OCI-LY1 (cell line): ENCODE data around the gene TUBA3E.
"Not testable (repeated sequence)": the region's sequence is repeated elsewhere in the genome, so short reads cannot be mapped to it uniquely, and the experiment has no call there.

Source experiments
- H2AFZ ChIP-seq: fragments of 200-600 bp; sonication (generic), shearing (Covaris generic); 2 replicates; pipeline ENCODE4 v1.6.0; 2014; ENCODE audit warnings: antibody characterized with exemption, mild to moderate bottlenecking, low read length
- H3F3A ChIP-seq: fragments of 200-600 bp; sonication (generic), shearing (Covaris generic); 2 replicates; pipeline ENCODE4 v1.6.0; 2014; ENCODE audit warnings: mild to moderate bottlenecking, antibody characterized with exemption, low read length, moderate library complexity; ENCODE audit not compliant: insufficient read depth
- H3K27ac ChIP-seq: fragments of 200-600 bp; sonication (generic); 2 replicates; pipeline ENCODE4 v1.5.1; 2014; ENCODE audit warnings: low read length, mixed run types, mild to moderate bottlenecking, low read depth; ENCODE audit not compliant: poor library complexity, severe bottlenecking
- H3K27me3 ChIP-seq: fragments of 200-600 bp; sonication (generic); 2 replicates; pipeline ENCODE4 v1.6.0; 2014; ENCODE audit warnings: antibody characterized with exemption, mild to moderate bottlenecking, low read length, moderate library complexity; ENCODE audit not compliant: insufficient read depth
- H3K36me3 ChIP-seq: fragments of 200-600 bp; sonication (generic); 2 replicates; pipeline ENCODE4 v1.6.1; 2014; ENCODE audit warnings: mild to moderate bottlenecking, antibody characterized with exemption, low read length, moderate library complexity, mixed read lengths; ENCODE audit not compliant: insufficient read depth
- H3K4me1 ChIP-seq: fragments of 200-600 bp; sonication (generic); 2 replicates; pipeline ENCODE4 v1.5.1; 2014; ENCODE audit warnings: mild to moderate bottlenecking, low read length, moderate library complexity; ENCODE audit not compliant: insufficient read depth, severe bottlenecking
- H3K4me2 ChIP-seq: fragments of 200-600 bp; sonication (generic), shearing (Covaris generic); 2 replicates; pipeline ENCODE4 v1.6.1; 2014; ENCODE audit warnings: low read length
- H3K4me3 ChIP-seq: fragments of 200-600 bp; sonication (generic); 2 replicates; pipeline ENCODE4 v1.5.1; 2014; ENCODE audit warnings: low read length, low read depth, mild to moderate bottlenecking, mixed read lengths; ENCODE audit not compliant: poor library complexity, severe bottlenecking
- H3K79me2 ChIP-seq: fragments of 200-600 bp; shearing (Covaris generic); 2 replicates; pipeline ENCODE4 v1.6.1; 2016; ENCODE audit warnings: mixed run types, low read length, mixed read lengths; ENCODE audit not compliant: insufficient read depth
- H3K9ac ChIP-seq: fragments of 200-600 bp; sonication (generic), shearing (Covaris generic); 2 replicates; pipeline ENCODE4 v1.6.1; 2014; ENCODE audit warnings: mild to moderate bottlenecking, low read length, mixed read lengths
- H3K9me2 ChIP-seq: fragments of 200-600 bp; sonication (generic), shearing (Covaris generic); 2 replicates; pipeline ENCODE4 v1.6.1; 2014; ENCODE audit warnings: low read depth, mild to moderate bottlenecking, low read length, mixed read lengths
- H3K9me3 ChIP-seq: fragments of 200-600 bp; shearing (Covaris generic); 2 replicates; pipeline ENCODE4 v1.6.1; 2014; ENCODE audit warnings: low read length, mixed read lengths
- H4K20me1 ChIP-seq: fragments of 200-600 bp; sonication (generic), shearing (Covaris generic); 2 replicates; pipeline ENCODE4 v1.6.0; 2016; ENCODE audit warnings: mild to moderate bottlenecking, low read length; ENCODE audit not compliant: insufficient read depth
- EZH2 ChIP-seq: fragments of 200-600 bp; sonication (generic), shearing (Covaris generic); IDR thresholded peaks from 2 replicates; pipeline ENCODE4 v1.8.0; 2017; ENCODE audit warnings: borderline replicate concordance, mixed run types, mild to moderate bottlenecking, antibody characterized with exemption, low read length, moderate library complexity, mixed read lengths
- TF ChIP-seq, protein P1 (sequence below): fragments of 200-600 bp; sonication (generic), shearing (Covaris generic); IDR thresholded peaks from 2 replicates; pipeline ENCODE4 v1.5.1; 2017; ENCODE audit warnings: mild to moderate bottlenecking, antibody characterized with exemption, low read length, moderate library complexity, mixed read lengths

Gene TUBA3E

DNA sequence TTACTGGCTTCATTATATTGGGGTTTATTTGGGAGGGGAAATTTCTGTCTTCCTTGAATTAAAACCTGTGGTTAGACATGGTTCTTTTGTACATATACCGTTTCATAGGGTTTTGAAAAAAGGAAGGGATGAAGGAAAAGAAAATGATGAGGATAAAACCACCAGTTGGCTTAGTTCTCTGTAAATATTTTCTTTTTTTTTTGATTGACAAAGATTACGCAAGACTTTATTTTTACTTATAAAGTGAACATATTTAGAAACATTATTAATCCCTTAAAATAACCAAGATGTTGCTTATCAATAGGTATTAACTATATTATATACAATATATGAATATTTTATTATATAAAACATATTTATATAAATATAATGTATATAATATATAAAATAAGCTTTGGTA lies 45.1 kb upstream of the TUBA3E start:
- H3K79me2 ChIP-seq: no peaks in the 10 kb centered on the region

DNA sequence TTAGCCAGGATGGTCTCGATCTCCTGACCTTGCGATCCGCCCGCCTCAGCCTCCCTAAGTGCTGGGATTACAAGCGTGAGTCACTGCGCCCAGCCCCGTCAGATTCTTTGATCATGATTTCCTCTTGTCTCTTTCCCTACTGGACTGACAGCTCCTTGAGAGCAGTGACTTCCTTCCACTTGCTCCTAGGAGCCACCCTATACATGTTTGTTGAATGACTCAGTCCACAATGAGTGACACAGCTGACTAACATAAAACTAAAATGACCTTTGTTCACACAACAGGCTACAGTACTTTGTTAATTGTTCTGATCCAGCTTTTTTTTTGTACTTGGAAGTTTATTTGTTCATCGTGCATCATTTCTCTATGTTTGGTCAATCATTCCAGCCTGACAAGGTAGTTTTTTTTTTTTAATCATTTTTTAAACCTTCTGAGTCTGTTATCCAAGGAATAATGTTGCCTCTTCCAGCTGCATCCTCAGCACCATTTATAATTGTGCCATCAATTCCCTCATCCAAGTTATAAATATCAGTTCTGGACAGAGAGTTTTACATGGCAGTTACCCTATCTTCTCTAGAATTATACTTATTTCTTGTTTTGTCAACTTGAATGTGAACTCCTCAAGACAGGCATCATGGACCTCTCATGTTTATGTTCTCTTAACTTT lies 42.9 kb upstream of the TUBA3E start:
- TF ChIP-seq, protein P1, sequence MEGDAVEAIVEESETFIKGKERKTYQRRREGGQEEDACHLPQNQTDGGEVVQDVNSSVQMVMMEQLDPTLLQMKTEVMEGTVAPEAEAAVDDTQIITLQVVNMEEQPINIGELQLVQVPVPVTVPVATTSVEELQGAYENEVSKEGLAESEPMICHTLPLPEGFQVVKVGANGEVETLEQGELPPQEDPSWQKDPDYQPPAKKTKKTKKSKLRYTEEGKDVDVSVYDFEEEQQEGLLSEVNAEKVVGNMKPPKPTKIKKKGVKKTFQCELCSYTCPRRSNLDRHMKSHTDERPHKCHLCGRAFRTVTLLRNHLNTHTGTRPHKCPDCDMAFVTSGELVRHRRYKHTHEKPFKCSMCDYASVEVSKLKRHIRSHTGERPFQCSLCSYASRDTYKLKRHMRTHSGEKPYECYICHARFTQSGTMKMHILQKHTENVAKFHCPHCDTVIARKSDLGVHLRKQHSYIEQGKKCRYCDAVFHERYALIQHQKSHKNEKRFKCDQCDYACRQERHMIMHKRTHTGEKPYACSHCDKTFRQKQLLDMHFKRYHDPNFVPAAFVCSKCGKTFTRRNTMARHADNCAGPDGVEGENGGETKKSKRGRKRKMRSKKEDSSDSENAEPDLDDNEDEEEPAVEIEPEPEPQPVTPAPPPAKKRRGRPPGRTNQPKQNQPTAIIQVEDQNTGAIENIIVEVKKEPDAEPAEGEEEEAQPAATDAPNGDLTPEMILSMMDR: no peak
- TF ChIP-seq EZH2: no peak
- H3K9me2 ChIP-seq: no peaks in the 10 kb centered on the region
- H3K9ac ChIP-seq: no peak overlapping the region
- no peak overlapping the region for H2AFZ ChIP-seq
- H3K4me1 ChIP-seq: no peaks in the 10 kb centered on the region
- no peaks in the 10 kb centered on the region for H3K9me3 ChIP-seq
- H3K4me3 ChIP-seq: no peak overlapping the region
- peaks cover 2% of the 10 kb centered on the region; the same call in 1 of the 2 replicates for H3K27me3 ChIP-seq
- H3K36me3 ChIP-seq: no peaks in the 10 kb centered on the region
- no peaks in the 10 kb centered on the region for H4K20me1 ChIP-seq
- no peak overlapping the region for H3K4me2 ChIP-seq
- H3F3A ChIP-seq: no peaks in the 10 kb centered on the region
- no peak overlapping the region for H3K27ac ChIP-seq
- H3K79me2 ChIP-seq: no peaks in the 10 kb centered on the region

More for the DNA sequence above, 45.1 kb upstream of the TUBA3E start:
- Histone ChIP-seq H3K9me3 (no peaks in the 10 kb centered on the region), H3K9ac (no peak overlapping the region), H3K9me2 (no peaks in the 10 kb centered on the region), H3K27ac (no peak overlapping the region), H3F3A (no peaks in the 10 kb centered on the region), H3K27me3 (peaks cover 2% of the 10 kb centered on the region; the same call in 1 of the 2 replicates), H2AFZ (no peak overlapping the region), H3K36me3 (no peaks in the 10 kb centered on the region), H3K4me1 (no peaks in the 10 kb centered on the region), H3K4me2 (no peak overlapping the region), H4K20me1 (no peaks in the 10 kb centered on the region), H3K4me3 (no peak overlapping the region)
- TF ChIP-seq EZH2: no peak
- TF ChIP-seq, protein P1: no peak

DNA sequence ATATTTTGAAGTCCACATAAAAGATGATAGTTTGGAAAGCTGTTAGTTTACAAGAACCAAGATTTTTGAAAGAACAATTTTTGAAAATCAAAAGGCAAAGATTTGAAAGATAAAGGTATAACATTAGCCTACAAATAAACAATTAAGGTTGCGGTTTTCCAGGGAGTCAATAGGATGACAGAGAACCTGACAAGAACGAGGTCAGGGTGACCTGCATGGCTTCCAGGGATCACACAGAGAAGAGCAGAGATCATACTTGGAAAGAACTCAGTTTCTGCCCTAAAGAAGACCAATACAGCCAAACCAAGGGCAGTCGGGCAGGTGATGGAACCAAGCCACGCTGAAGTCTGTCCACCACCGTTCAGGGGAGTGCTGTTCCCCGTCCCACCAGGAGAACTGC lies 41.3 kb upstream of the TUBA3E start:
- H3K9me3 ChIP-seq, H3K9me2 ChIP-seq, H3K4me2 ChIP-seq, H3F3A ChIP-seq, H4K20me1 ChIP-seq, H3K9ac ChIP-seq, H3K4me1 ChIP-seq, H3K27me3 ChIP-seq, H3K79me2 ChIP-seq, H2AFZ ChIP-seq, H3K36me3 ChIP-seq, H3K27ac ChIP-seq, H3K4me3 ChIP-seq: not testable (repeated sequence)

DNA sequence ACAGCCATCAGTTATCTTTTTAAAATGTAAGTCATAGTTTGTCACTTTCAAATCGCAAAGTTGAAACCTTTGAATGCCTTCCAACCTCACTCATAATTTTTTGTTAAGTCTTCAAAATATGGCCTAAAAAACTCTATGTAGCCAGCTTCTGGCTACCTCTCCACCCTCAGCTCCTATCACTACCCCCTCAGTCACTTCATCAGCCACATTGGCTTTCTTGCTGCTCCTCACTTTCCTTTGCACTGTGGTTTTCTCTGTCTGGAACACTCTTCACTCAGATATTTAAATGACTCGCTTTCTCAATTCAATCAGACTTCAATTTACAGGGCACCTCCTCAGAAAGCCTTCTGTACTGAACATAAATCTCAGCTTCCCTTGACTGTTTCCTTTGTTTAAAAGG lies 34.8 kb upstream of the TUBA3E start:
- H3K36me3 ChIP-seq, H3K4me1 ChIP-seq, H3K27ac ChIP-seq, H3K79me2 ChIP-seq, H4K20me1 ChIP-seq, H3K4me3 ChIP-seq, H3K9ac ChIP-seq, H3K4me2 ChIP-seq, H2AFZ ChIP-seq, H3K9me3 ChIP-seq, H3K27me3 ChIP-seq, H3F3A ChIP-seq, H3K9me2 ChIP-seq: not testable (repeated sequence)
